ENCODE measurements around the gene OOSP1.

DNA sequence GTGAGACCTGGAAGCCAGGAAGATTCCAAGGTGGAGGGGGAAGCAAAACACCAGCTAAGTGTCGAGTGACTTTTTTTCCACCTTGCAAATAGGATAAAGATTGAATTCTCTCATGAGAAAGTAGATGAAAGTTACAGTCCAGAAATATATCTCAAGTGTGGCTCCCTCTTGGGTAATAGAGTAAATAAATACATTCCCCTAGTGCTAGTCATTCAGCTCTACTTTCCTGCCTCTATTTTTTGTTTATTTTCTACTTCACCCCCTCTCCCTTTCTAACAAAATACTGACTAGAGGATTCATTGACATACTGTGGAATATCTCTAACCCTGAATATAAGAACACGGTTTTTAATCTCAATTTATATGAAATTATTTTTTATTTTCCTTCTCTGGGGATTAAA is 59.6 kb downstream of the OOSP1 start:
- TF ChIP-seq CTCF (IDR thresholded peaks at IDR 0.05; ENCODE audit: borderline replicate concordance, extremely low read depth, low read length, poor library complexity, severe bottlenecking) (no peak), EZH2 (IDR thresholded peaks at IDR 0.05; ENCODE audit: borderline replicate concordance, low read depth, low read length, severe bottlenecking) (no peak)
